Smooth muscle cell (in vitro differentiated cells): ENCODE results near the gene AMELX. TPM values are rescaled to one million over a fixed set of nuclear protein-coding genes. Genes with fewer than 3 reads are reported as not detected.

Source experiments
- DNase-seq: peaks from one replicate; lab custom pipeline; 2025; ENCODE audit not compliant: unreplicated experiment; lab: John Stamatoyannopoulos, UW
- H2AFZ ChIP-seq: fragments of 200-600 bp; sonication (generic); 2 replicates; pipeline ENCODE4 v1.6.0; 2016; ENCODE audit warnings: antibody characterized with exemption, low read depth, mild to moderate bottlenecking
- H3F3A ChIP-seq: fragments of 200-600 bp; sonication (generic); 2 replicates; pipeline ENCODE4 v1.6.0; 2017; ENCODE audit warnings: antibody characterized with exemption, low read depth
- H3K27ac ChIP-seq: fragments of 200-600 bp; sonication (generic); 2 replicates; pipeline ENCODE4 v1.5.1; 2016; ENCODE audit warnings: low read depth, mild to moderate bottlenecking
- H3K27me3 ChIP-seq: fragments of 200-600 bp; sonication (generic); 2 replicates; pipeline ENCODE4 v1.6.1; 2016; ENCODE audit warnings: low read depth, mild to moderate bottlenecking
- H3K36me3 ChIP-seq: fragments of 200-600 bp; sonication (generic); 2 replicates; pipeline ENCODE4 v1.5.1; 2016; ENCODE audit warnings: low read depth
- H3K4me1 ChIP-seq: fragments of 200-600 bp; sonication (generic); 2 replicates; pipeline ENCODE4 v1.5.1; 2016; ENCODE audit warnings: low read depth
- H3K4me2 ChIP-seq: fragments of 200-600 bp; sonication (generic); 2 replicates; pipeline ENCODE4 v1.6.0; 2016; ENCODE audit warnings: mild to moderate bottlenecking
- H3K4me3 ChIP-seq: fragments of 200-600 bp; sonication (generic); 2 replicates; pipeline ENCODE4 v1.5.1; 2016; ENCODE audit warnings: mild to moderate bottlenecking
- H3K79me2 ChIP-seq: fragments of 200-600 bp; sonication (generic); 2 replicates; pipeline ENCODE4 v1.6.0; 2016; ENCODE audit warnings: low read depth, mild to moderate bottlenecking
- H3K9ac ChIP-seq: fragments of 200-600 bp; sonication (generic); 2 replicates; pipeline ENCODE4 v1.6.0; 2016; ENCODE audit warnings: low read depth
- H3K9me3 ChIP-seq: fragments of 200-600 bp; sonication (generic); replicated peaks from 2 replicates; pipeline ENCODE4 v1.5.1; 2016; ENCODE audit warnings: low read depth
- H4K20me1 ChIP-seq: fragments of 200-600 bp; sonication (generic); 2 replicates; pipeline ENCODE4 v1.6.0; 2016; ENCODE audit warnings: low read depth
- CTCF ChIP-seq: fragments of 200-600 bp; sonication (generic); IDR thresholded peaks from 2 replicates; pipeline ENCODE4 v1.5.1; 2017; ENCODE audit warnings: borderline replicate concordance, mild to moderate bottlenecking, antibody characterized with exemption; ENCODE audit not compliant: insufficient read depth, poor library complexity, severe bottlenecking
- WGBS: methylation state at CpG from one replicate; pipeline ENCODE4 v1.1.7; 2016; ENCODE audit warnings: low lambda C conversion rate; 5-methylcytosine and 5-hydroxymethylcytosine counted together
- polyA plus RNA-seq: library from polyadenylated mRNA; unstranded; fragments of >200 nt; fragmentation: Nextera tagmentation; extraction: Ambion mirVana; gene quantifications from 2 replicates; pipeline ENCODE4 v1.2.1, GENCODE V29; 2016
- total RNA-seq: library from RNA; depleted of rRNA; stranded (reverse); fragments of >200 nt; gene quantifications from 2 replicates; pipeline ENCODE4 v1.2.3, GENCODE V29; 2014

The AMELX gene
- total and polyA plus RNA-seq, 2 experiments from 2014 or later, result not detected

GRCh38 chrX:11265352-11265751, 27.9 kb upstream of the AMELX start:
- no peak overlapping the region for H3K27ac ChIP-seq
- H4K20me1 ChIP-seq, result no peaks in the 10 kb centered on the region
- no peak for TF ChIP-seq CTCF
- no peak overlapping the region for H3K4me2 ChIP-seq
- no peak overlapping the region for H3K9ac ChIP-seq
- H3K4me1 ChIP-seq, result no peaks in the 10 kb centered on the region
- H3K79me2 ChIP-seq, result no peaks in the 10 kb centered on the region
- DNase-seq, result no peak
- no peaks in the 10 kb centered on the region for H3K36me3 ChIP-seq
- H3K4me3 ChIP-seq, result no peak overlapping the region
- H3K9me3 ChIP-seq, result no peaks in the 10 kb centered on the region
- H3F3A ChIP-seq, result no peaks in the 10 kb centered on the region
- H2AFZ ChIP-seq, result no peak overlapping the region
- 70% methylated on average over 3 of the region's 3 CpGs for WGBS
- no peaks in the 10 kb centered on the region for H3K27me3 ChIP-seq

GRCh38 chrX:11266573-11267003, 26.6 kb upstream of the AMELX start:
- Histone ChIP-seq H4K20me1 (no peaks in the 10 kb centered on the region), H3K79me2 (no peaks in the 10 kb centered on the region), H3K27ac (no peak overlapping the region), H3K9ac (no peak overlapping the region), H3F3A (no peaks in the 10 kb centered on the region), H3K4me3 (no peak overlapping the region), H3K27me3 (no peaks in the 10 kb centered on the region), H3K36me3 (no peaks in the 10 kb centered on the region), H3K4me2 (no peak overlapping the region), H3K4me1 (no peaks in the 10 kb centered on the region), H3K9me3 (no peaks in the 10 kb centered on the region), H2AFZ (no peak overlapping the region)
- WGBS, result 73% methylated on average over 5 of the region's 5 CpGs
- no peak for TF ChIP-seq CTCF
- DNase-seq, result no peak

GRCh38 chrX:11267425-11267824, 25.8 kb upstream of the AMELX start:
- Histone ChIP-seq H3K79me2 (no peaks in the 10 kb centered on the region), H2AFZ (no peak overlapping the region), H3K36me3 (no peaks in the 10 kb centered on the region), H3K4me3 (no peak overlapping the region), H3K27ac (no peak overlapping the region), H4K20me1 (no peaks in the 10 kb centered on the region), H3K9ac (no peak overlapping the region), H3K4me2 (no peak overlapping the region), H3K27me3 (no peaks in the 10 kb centered on the region), H3K9me3 (no peaks in the 10 kb centered on the region), H3F3A (no peaks in the 10 kb centered on the region), H3K4me1 (no peaks in the 10 kb centered on the region)
- 73% methylated on average over 3 of the region's 3 CpGs for WGBS
- no peak for DNase-seq
- TF ChIP-seq CTCF, result no peak

- 65% methylated on average over 3 of the region's 3 CpGs for WGBS
Observed at GRCh38 chrX:11269006-11269405, 24.2 kb upstream of the AMELX start.

More at GRCh38 chrX:11269006-11269405, 24.2 kb upstream of the AMELX start:
- Histone ChIP-seq H3K4me3 (no peak overlapping the region), H3K79me2 (no peaks in the 10 kb centered on the region), H3K9me3 (no peaks in the 10 kb centered on the region), H3K9ac (no peak overlapping the region), H3F3A (no peaks in the 10 kb centered on the region), H3K4me2 (no peak overlapping the region), H3K4me1 (no peaks in the 10 kb centered on the region), H3K27me3 (no peaks in the 10 kb centered on the region), H3K27ac (no peak overlapping the region), H4K20me1 (no peaks in the 10 kb centered on the region), H3K36me3 (no peaks in the 10 kb centered on the region), H2AFZ (no peak overlapping the region)
- DNase-seq, result no peak
- TF ChIP-seq CTCF, result no peak
